ENCODE data around the gene CCDC183. TPM values are rescaled to one million over a fixed set of nuclear protein-coding genes. Genes with fewer than 3 reads are reported as not detected.

Gene CCDC183
- under 0.01 and 1.1 TPM in 2 replicates for total RNA-seq

DNA sequence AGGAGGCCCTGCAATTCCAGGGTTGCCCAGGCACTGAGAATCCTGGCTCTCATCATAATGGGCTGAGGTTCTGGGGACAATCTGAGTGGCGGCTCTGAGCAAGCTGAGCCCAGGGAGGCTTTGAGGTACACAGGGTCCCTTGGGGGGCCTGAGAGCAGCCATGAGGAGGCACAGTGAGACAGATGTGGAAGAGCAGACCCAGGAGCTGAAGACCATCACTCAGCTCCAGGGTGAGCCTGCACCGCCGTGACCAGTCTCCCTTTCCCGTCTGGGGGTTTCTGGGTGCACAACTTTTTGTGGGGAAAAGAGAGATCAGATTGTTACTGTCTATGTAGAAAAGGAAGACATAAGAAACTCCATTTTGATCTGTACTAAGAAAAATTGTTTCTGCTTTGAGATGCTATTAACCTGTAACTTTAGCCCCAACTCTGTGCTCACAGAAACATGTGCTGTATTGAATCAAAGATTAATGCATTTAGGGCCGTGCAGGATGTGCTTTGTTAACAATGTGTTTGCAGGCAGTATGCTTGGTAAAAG lies at the start of gene CCDC183:
Gene CCDC183 (plus strand): TSS at position 101 of the 537 bp plus-strand sequence. CDS start 60 bp downstream, at position 161.

DNA sequence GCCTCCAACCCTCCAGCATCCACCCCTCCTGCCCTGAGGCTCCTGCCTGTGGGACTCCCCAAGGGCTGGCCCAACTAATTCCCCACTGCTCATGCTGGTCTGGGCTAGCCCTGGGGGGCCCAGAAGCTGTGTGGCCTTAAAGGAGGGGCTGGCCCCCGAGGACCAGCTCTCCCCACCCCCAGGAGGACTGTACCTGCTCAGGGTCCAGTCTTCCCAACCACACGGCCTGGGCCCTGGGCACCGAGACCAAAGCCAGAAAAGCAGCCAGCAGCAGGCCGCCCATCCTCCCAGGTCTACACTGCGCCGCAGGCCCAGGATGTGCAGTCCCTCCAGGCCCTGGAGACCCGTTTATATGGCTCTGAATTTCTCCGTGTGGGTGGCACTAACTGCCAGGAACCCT lies 47.9 kb upstream of the CCDC183 start, which contains the start of gene LCN6:
Gene LCN6 (minus strand): TSS at position 325 of the 400 bp plus-strand sequence. CDS start 42 bp downstream, at position 283.

DNA sequence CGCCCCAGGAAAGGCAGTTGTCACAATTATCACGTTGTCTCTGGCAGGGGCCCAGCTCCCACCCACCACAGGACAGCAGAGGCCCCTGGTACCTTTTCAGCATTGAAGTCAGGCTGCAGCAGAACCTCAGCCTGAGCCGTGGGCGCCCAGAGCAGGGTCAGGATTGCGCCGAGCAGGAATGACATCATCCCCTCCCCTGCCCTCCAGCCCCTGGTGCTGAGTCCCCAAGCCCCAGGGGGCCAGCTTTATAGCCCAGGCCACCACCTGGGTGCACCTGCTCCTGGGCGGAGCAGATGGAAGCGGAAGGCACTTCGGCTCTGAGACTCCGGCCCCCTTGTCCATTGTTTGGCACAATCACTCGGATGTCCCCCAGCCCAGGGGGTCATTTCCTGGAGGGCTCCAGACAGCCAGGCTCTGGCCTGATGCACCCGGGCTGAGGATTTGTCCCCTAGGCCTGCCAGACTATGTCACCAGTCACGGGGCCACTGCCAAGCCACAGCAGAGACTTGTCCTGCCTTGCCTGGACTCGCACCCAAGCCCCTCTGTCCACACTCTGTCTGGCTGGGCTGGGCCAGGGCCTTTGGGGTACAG lies 31.7 kb upstream of the CCDC183 start, which contains the start of gene LCN15:
Gene LCN15 (minus strand): TSS at position 218 of the 591 bp plus-strand sequence. CDS start 30 bp downstream, at position 188.

DNA sequence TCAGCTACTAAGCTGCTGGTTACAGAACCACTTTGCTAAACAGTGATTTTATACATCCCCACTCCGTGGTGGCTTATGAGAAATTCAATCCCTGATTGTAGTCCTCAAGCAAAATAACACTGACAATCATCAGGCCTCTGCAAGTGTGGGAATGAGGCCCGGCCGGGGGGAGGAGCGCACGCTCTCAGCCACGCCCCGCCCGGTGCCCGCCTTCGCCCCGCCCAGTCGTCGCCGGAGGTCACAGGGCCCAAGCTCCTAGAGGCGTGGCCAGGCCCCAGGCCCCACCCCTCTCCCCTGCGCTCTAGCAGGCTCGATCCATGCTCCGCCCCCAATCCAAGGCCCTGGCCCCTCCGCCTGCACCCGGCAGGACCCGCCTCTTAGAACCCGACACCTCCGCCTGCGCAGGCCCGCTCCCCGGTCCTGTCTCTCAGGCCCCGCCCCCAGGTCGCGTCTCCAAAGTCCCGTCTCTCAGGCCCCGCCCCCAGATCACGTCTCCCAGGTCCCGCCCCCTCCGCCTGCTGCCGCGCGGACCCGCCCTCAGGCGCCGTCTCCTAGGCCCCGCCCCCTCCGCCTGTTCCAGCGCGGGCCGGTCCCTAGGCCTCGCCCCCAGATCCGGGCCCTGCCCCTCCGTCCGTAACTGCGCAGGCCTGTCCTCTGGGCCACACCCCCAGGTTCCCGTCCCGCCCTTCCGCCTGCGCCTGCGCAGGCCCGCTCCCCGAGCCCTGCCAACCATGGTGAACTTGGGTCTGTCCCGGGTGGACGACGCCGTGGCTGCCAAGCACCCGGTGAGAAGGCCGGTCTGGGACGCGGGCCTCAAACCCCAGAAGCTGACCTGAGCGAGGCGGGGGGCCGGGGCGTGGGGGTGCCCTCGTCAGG lies 5.3 kb upstream of the CCDC183 start, which contains the start of gene TMEM141:
Gene TMEM141 (plus strand): TSS at position 705 of the 876 bp plus-strand sequence. CDS start 27 bp downstream, at position 732.

DNA sequence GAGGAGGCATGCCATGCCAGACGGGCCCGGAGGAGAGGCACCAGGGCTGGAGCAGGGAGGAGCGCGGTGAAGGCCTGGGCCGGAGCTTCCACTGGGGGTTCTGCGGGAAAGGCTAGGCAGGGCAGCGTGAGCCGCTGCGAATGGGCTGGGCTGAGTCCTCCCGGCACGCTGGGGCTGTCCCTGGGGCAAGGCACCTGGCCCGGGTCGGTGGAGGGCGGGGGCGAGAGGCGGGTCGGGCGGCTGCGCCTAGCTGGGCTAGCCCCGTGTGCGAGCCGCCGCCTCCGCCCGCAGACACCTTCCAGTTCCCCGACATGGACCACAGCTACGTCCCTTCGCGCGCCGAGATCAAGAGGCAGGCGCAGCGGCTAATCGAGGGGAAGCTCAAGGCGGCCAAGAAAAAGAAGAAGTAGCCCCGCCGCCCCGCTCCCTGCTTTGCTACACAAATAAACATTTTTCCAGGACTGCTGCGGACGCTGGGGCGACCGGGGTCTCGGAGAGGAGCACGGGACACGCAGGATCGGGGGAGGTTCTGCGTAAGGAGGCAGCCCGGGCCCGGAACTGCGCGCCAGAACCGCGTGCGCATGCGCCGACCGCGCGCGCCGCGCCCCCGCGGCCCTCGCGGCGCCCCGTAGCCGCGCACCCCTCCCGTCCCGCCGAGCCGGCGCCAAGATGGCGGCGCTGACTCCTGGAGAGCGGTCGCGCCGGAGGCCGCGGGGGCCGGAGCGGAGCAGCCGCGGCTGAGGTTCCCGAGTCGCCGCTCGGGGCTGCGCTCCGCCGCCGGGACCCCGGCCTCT lies 11.3 kb downstream of the CCDC183 start, which contains the start of gene RABL6:
Gene RABL6 (plus strand): TSS at position 668 of the 794 bp plus-strand sequence. CDS start 249 bp downstream, outside the sequence.

DNA sequence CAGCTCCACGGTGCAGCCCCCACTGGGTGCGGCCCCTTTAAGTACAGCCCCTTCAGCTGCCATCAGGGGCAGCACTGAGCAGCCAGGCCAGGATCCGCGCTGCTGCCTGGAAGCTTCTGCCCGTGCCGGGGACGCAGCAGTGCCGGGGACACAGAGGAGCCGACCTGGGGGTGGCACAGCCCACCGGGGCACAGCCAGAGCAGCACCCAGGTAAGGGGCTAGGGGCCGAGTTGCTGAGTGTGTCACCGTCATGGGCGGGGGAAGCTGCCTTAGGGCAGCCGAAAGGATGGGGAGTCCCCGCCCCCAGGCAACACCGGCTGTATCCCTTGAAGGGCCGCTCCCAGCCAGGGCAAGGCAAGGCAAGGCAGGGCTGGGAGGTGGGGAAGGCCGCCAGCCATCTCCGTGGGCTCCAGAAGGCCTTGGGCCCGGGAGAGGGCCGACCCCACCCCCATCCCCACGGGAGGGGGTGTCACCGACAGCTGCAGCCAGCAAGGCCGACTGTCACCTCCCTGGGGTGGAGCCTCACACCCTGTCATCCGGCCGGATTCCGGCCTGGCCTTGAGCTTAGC lies 46.3 kb downstream of the CCDC183 start, which contains the start of gene AJM1:
Gene AJM1 (plus strand): TSS at position 99 of the 569 bp plus-strand sequence. CDS start 1,937 bp downstream, outside the sequence.

DNA sequence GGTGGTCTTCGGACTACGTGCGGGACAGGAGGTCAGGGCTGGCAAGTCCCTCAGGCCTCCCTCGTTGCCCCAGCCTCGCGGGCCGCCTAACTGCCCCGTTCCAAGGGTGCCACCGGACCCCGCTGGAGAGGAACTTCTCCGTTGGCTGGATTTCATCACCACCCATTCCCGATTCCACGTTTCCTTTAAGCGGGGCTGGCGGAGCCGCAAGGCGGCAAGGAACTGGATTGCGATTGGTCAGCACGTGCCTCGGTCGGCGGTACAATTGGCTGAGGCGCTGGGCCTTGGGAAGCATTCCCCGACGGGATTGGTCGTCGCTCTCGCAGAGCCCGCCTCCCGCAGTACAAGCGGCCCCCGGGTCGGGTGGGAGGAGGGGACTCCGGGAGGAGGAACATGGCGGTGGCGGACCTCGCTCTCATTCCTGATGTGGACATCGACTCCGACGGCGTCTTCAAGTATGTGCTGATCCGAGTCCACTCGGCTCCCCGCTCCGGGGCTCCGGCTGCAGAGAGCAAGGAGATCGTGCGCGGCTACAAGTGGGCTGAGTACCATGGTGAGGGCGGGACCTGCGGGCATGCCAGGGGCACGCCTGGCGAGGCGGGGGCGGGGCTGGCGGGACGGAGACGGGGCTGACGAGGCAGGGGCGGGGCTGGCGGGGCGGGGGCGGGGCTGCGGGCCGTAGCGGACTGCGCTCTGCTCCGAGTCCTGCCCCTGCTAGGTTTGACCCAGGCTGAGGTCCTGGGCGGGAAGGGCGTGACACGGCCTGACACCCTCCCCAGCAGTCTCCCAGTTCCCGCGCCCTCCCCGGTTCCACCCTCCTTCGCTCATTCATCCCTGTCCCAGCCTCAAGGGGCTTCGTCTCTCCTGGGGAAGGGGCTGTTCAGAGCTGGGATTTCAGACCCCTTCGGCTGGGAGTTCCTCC lies 53.2 kb downstream of the CCDC183 start, which contains the start of gene PHPT1:
Gene PHPT1 (plus strand): TSS at position 372 of the 922 bp plus-strand sequence. CDS start 22 bp downstream, at position 394.

DNA sequence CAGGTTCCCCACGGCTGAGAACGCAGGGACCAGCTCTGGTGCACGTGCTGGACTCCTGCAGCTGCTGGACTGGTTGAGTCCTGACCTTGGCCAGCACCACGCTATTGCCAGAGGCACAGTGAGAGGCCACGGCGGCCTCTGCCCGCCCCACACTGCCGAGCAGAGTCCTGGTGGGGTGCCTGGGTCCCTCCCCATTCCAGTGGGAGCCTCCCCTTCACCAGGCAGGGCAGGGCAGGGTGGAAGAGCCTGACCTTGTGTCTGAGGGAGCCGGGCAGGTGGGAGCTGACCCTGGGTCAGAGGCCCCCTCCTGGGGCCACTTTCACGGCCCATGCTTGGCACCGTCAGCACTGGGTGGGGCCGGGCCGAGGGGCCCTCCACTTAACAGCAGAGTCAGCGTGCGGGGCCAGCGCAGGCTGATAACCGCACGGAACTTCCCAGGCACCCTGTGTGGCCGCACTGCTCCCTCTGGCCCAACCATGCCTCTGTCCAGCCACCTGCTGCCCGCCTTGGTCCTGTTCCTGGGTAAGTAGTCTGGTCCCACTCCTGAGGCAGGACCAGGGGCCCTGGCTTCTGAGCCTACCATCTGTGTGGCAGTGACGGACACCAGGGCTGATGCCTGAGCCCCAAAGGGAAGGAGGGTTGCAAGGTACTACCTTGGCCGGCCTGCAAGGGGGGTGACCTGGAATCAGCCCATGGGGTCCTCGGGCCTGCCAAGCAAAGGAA lies 56.0 kb downstream of the CCDC183 start, which contains the start of gene MAMDC4:
Gene MAMDC4 (plus strand): TSS at position 406 of the 723 bp plus-strand sequence. CDS start 71 bp downstream, at position 477.

Other genes with a start within 250 kb of the CCDC183 start
- 318 and 599 TPM in 2 replicates for gene EGFL7, start 133.4 kb upstream of the CCDC183 start, total RNA-seq
- 31.4 and 36.0 TPM in 2 replicates for gene AGPAT2, start 108.9 kb upstream of the CCDC183 start, total RNA-seq
- gene DIPK1B, start 83.8 kb upstream of the CCDC183 start, total RNA-seq = 100 and 125 TPM in 2 replicates
- not detected in 2 replicates for gene LCN10, start 53.4 kb upstream of the CCDC183 start, total RNA-seq
- not detected in 2 replicates for gene LCN6, start 47.8 kb upstream of the CCDC183 start, total RNA-seq
- not detected in 2 replicates for gene LCN8, start 38.1 kb upstream of the CCDC183 start, total RNA-seq
- gene LCN15, start 31.8 kb upstream of the CCDC183 start, total RNA-seq = not detected in 2 replicates
- 73.7 and 78.5 TPM in 2 replicates for gene TMEM141, start 5.0 kb upstream of the CCDC183 start, total RNA-seq
- 73.3 and 80.5 TPM in 2 replicates for gene RABL6, start 11.6 kb downstream of the CCDC183 start, total RNA-seq
- gene AJM1, start 46.1 kb downstream of the CCDC183 start, total RNA-seq = 0.45 and 2.2 TPM in 2 replicates
- gene PHPT1, start 53.1 kb downstream of the CCDC183 start, total RNA-seq = 189 and 196 TPM in 2 replicates
- 0.81 and 4.9 TPM in 2 replicates for gene MAMDC4, start 56.0 kb downstream of the CCDC183 start, total RNA-seq
- gene EDF1, start 70.0 kb downstream of the CCDC183 start, total RNA-seq = 442 and 468 TPM in 2 replicates
- gene TRAF2, start 90.2 kb downstream of the CCDC183 start, total RNA-seq = 11.6 and 16.9 TPM in 2 replicates
- 154 and 194 TPM in 2 replicates for gene FBXW5, start 148.4 kb downstream of the CCDC183 start, total RNA-seq
- 0.19 and 0.72 TPM in 2 replicates for gene C8G, start 148.9 kb downstream of the CCDC183 start, total RNA-seq
- gene LCN12, start 155.9 kb downstream of the CCDC183 start, total RNA-seq = 0.09 TPM in 1 of 2 replicates, not detected in the other
- gene PTGDS, start 181.2 kb downstream of the CCDC183 start, total RNA-seq = 0.56 TPM in 1 of 2 replicates, not detected in the other
- 0.19 TPM in 1 of 2 replicates, not detected in the other for gene LCNL1, start 186.7 kb downstream of the CCDC183 start, total RNA-seq
- 14.8 and 18.4 TPM in 2 replicates for gene PAXX, start 196.1 kb downstream of the CCDC183 start, total RNA-seq
- gene CLIC3, start 200.2 kb downstream of the CCDC183 start, total RNA-seq = 0.90 and 7.6 TPM in 2 replicates
- 11.0 and 27.3 TPM in 2 replicates for gene ABCA2, start 231.9 kb downstream of the CCDC183 start, total RNA-seq
- not detected in 2 replicates for gene FUT7, start 235.8 kb downstream of the CCDC183 start, total RNA-seq
- gene NPDC1, start 249.8 kb downstream of the CCDC183 start, total RNA-seq = 29.4 and 39.3 TPM in 2 replicates

Measured in endothelial cell of coronary artery (primary cell).